CD14-positive monocyte (primary cell): ENCODE results near the gene EIF4ENIF1. TPM values are rescaled to one million over a fixed set of nuclear protein-coding genes. Genes with fewer than 3 reads are reported as not detected.
A peak's percentile ranks its signal among the peaks of the same experiment; 100 is the strongest.

Source experiments
- DNase-seq, 3 donors: peaks; one replicate each; pipeline ENCODE4 v3.0.0-alpha.2; 2011 to 2022
- H2AFZ ChIP-seq: 2 replicates; pipeline ENCODE4 v1.6.0; 2012; ENCODE audit warnings: mild to moderate bottlenecking, low read depth, low read length, inconsistent platforms; ENCODE audit not compliant: insufficient read depth, poor library complexity, severe bottlenecking
- H3K27ac ChIP-seq, 2 donors: 1 replicate in 1 of 2; 2 replicates in 1 of 2; pipeline ENCODE4 v1.5.1; 2012 to 2013; ENCODE audit warnings: low read length in 2 of 2, control low read depth in 1 of 2, inconsistent platforms in 1 of 2, low read depth in 1 of 2, mild to moderate bottlenecking in 1 of 2
- H3K27me3 ChIP-seq, 2 donors: one replicate each; pipeline versions ENCODE4 v1.6.0 to v1.6.1; 2011 to 2013; ENCODE audit warnings: low read length in 2 of 2; ENCODE audit not compliant: control insufficient read depth in 2 of 2, insufficient read depth in 2 of 2
- H3K36me3 ChIP-seq, 2 donors: replicated peaks in 1 of 2; 1 replicate in 1 of 2; 2 replicates in 1 of 2; pipeline versions ENCODE4 v1.5.1 to v1.6.1; 2012 to 2013; ENCODE audit warnings: low read length in 2 of 2, control low read depth in 1 of 2, inconsistent platforms in 1 of 2, mild to moderate bottlenecking in 1 of 2; ENCODE audit not compliant: insufficient read depth in 2 of 2, control insufficient read depth in 1 of 2
- H3K4me1 ChIP-seq, 2 donors: 1 replicate in 1 of 2; 2 replicates in 1 of 2; pipeline versions ENCODE4 v1.5.1 to v1.6.1; 2012 to 2013; ENCODE audit warnings: low read length in 2 of 2, control low read depth in 1 of 2, inconsistent platforms in 1 of 2, mild to moderate bottlenecking in 1 of 2, moderate library complexity in 1 of 2; ENCODE audit not compliant: insufficient read depth in 2 of 2, control insufficient read depth in 1 of 2
- H3K4me2 ChIP-seq: replicated peaks from 2 replicates; pipeline ENCODE3; 2012; ENCODE audit warnings: low read length, moderate library complexity, mild to moderate bottlenecking; ENCODE audit not compliant: poor library complexity, severe bottlenecking; ENCODE audit errors: extremely low read depth
- H3K4me3 ChIP-seq, 3 experiments: fragments of 200-600 bp in 1 of 3; sonication (generic) in 1 of 3; replicated peaks in 1 of 3; 1 replicate in 2 of 3; 2 replicates in 1 of 3; pipeline ENCODE4 v1.5.1; 2011 to 2013; ENCODE audit warnings: low read length in 3 of 3, mild to moderate bottlenecking in 3 of 3, control low read depth in 2 of 3, low read depth in 2 of 3, inconsistent platforms in 1 of 3, moderate library complexity in 1 of 3
- H3K79me2 ChIP-seq: 2 replicates; pipeline ENCODE4 v1.6.0; 2012; ENCODE audit warnings: mild to moderate bottlenecking, control low read depth, inconsistent platforms, low read length, moderate library complexity; ENCODE audit not compliant: insufficient read depth
- H3K9ac ChIP-seq: 2 replicates; pipeline ENCODE4 v1.6.0; 2017; ENCODE audit warnings: low read length, mild to moderate bottlenecking; ENCODE audit not compliant: insufficient read depth, poor library complexity, severe bottlenecking
- H3K9me3 ChIP-seq, 2 donors: replicated peaks in 1 of 2; 1 replicate in 1 of 2; 2 replicates in 1 of 2; pipeline versions ENCODE4 v1.5.1 to v1.6.1; 2012 to 2013; ENCODE audit warnings: low read length in 2 of 2, control low read depth in 1 of 2; ENCODE audit not compliant: control insufficient read depth in 1 of 2, insufficient read depth in 1 of 2
- H4K20me1 ChIP-seq: 2 replicates; pipeline ENCODE4 v1.6.0; 2012; ENCODE audit warnings: mild to moderate bottlenecking, low read length, control low read depth, moderate library complexity; ENCODE audit not compliant: insufficient read depth
- H3K27ac Mint-ChIP-seq, 7 donors: one replicate each; pipeline ENCODE4 v1.8.0; 2020; ENCODE audit warnings: mild to moderate bottlenecking in 7 of 7, mixed read lengths in 7 of 7, moderate library complexity in 6 of 7, inconsistent platforms in 2 of 7
- H3K27me3 Mint-ChIP-seq, 3 donors: one replicate each; pipeline ENCODE4 v1.8.0; 2021 to 2022; ENCODE audit warnings: low read depth in 3 of 3, mild to moderate bottlenecking in 3 of 3, mixed read lengths in 3 of 3, moderate library complexity in 3 of 3, inconsistent platforms in 1 of 3
- H3K36me3 Mint-ChIP-seq, 2 donors: one replicate each; pipeline ENCODE4 v1.8.0; 2020; ENCODE audit warnings: mixed read lengths in 2 of 2, inconsistent platforms in 1 of 2, mild to moderate bottlenecking in 1 of 2
- H3K4me1 Mint-ChIP-seq: one replicate; pipeline ENCODE4 v1.8.0; 2020; ENCODE audit warnings: mild to moderate bottlenecking, mixed read lengths
- H3K4me3 Mint-ChIP-seq, 2 donors: one replicate each; pipeline ENCODE4 v1.8.0; 2020; ENCODE audit warnings: mild to moderate bottlenecking in 2 of 2, mixed read lengths in 2 of 2, moderate library complexity in 1 of 2
- H3K9me3 Mint-ChIP-seq, 7 donors: one replicate each; pipeline ENCODE4 v1.8.0; 2020 to 2022; ENCODE audit warnings: mixed read lengths in 7 of 7, mild to moderate bottlenecking in 6 of 7, moderate library complexity in 6 of 7, inconsistent platforms in 2 of 7
- WGBS: methylation state at CpG from one replicate; pipeline ENCODE4 v1.1.5; 2013; ENCODE audit warnings: missing lambda C conversion rate; ENCODE audit not compliant: insufficient coverage; 5-methylcytosine and 5-hydroxymethylcytosine counted together
- intact Hi-C, 2 donors: fragments of 100-400 bp; cut with micrococcal nuclease; formaldehyde crosslinking; loops; one replicate each; pipeline versions ENCODE4 v1.15.0 to v1.15.1; 2023
- polyA plus RNA-seq, 3 donors: library from polyadenylated mRNA; depleted of rRNA in 1 of 3; unstranded in 2 of 3; stranded (reverse) in 1 of 3; fragments of 300-500 nt in 2 of 3; fragments of >200 nt in 1 of 3; fragmentation: Illumina TruSeq in 2 of 3; gene quantifications; 1 replicate in 2 of 3; 2 replicates in 1 of 3; pipeline ENCODE4 v1.2.3, GENCODE V29; 2012 to 2021
- TF ChIP-seq, protein P1 (sequence below): fragments of 200-600 bp; IDR thresholded peaks from one replicate; pipeline ENCODE4 v1.8.0; 2022; ENCODE audit warnings: antibody characterized with exemption, mild to moderate bottlenecking

EIF4ENIF1 gene
- polyA plus RNA-seq, 3 donors = 2.5 to 17.0 (median 11.5) TPM

DNA sequence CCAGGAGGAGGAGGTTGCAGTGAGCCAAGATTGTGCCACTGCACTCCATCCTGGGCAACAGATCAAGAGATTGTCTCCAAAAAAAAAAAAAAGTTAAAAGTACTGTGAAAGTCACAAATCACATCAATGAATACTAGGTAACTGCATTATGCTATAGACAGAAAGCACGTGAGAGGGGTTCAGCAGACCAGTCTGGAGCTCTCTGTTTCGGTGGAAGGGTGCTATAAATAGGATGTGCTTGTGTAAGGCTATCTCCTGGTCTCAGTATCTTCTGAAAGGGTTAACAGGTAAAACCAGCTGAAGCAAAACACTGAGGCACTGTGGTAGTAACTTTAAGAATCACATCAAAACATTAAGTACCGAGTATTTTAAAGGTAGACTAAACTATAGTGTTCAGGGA, 43.4 kb downstream of the EIF4ENIF1 start:
- peaks cover 72 to 93% of the 10 kb centered on the region in 2 donors for H3K36me3 Mint-ChIP-seq
- no CpG with 5 or more reads among the region's 3 CpGs for WGBS
- H3K9me3 ChIP-seq = no peaks in the 10 kb centered on the region
- H3K27ac ChIP-seq = no peak overlapping the region
- H3K79me2 ChIP-seq = no peaks in the 10 kb centered on the region
- H4K20me1 ChIP-seq = no peaks in the 10 kb centered on the region
- intact Hi-C loops = no loop called here
- peaks cover 4% of the 10 kb centered on the region for H3K4me1 Mint-ChIP-seq
- no peak for DNase-seq
- H3K27me3 Mint-ChIP-seq = peaks cover 0 to 1% (median 0%) of the 10 kb centered on the region in 3 donors
- no peaks in the 10 kb centered on the region for H3K9me3 Mint-ChIP-seq
- no peak overlapping the region for H2AFZ ChIP-seq
- TF ChIP-seq, protein P1, sequence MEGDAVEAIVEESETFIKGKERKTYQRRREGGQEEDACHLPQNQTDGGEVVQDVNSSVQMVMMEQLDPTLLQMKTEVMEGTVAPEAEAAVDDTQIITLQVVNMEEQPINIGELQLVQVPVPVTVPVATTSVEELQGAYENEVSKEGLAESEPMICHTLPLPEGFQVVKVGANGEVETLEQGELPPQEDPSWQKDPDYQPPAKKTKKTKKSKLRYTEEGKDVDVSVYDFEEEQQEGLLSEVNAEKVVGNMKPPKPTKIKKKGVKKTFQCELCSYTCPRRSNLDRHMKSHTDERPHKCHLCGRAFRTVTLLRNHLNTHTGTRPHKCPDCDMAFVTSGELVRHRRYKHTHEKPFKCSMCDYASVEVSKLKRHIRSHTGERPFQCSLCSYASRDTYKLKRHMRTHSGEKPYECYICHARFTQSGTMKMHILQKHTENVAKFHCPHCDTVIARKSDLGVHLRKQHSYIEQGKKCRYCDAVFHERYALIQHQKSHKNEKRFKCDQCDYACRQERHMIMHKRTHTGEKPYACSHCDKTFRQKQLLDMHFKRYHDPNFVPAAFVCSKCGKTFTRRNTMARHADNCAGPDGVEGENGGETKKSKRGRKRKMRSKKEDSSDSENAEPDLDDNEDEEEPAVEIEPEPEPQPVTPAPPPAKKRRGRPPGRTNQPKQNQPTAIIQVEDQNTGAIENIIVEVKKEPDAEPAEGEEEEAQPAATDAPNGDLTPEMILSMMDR = no peak
- H3K36me3 ChIP-seq = peaks cover 59 to 96% of the 10 kb centered on the region in 2 donors
- no peak overlapping the region for H3K4me3 ChIP-seq
- no peak overlapping the region for H3K9ac ChIP-seq
- no peak overlapping the region for H3K27ac Mint-ChIP-seq
- no peaks in the 10 kb centered on the region for H3K4me1 ChIP-seq
- H3K4me2 ChIP-seq = no peak overlapping the region
- H3K4me3 Mint-ChIP-seq = no peak overlapping the region
- no peaks in the 10 kb centered on the region for H3K27me3 ChIP-seq

DNA sequence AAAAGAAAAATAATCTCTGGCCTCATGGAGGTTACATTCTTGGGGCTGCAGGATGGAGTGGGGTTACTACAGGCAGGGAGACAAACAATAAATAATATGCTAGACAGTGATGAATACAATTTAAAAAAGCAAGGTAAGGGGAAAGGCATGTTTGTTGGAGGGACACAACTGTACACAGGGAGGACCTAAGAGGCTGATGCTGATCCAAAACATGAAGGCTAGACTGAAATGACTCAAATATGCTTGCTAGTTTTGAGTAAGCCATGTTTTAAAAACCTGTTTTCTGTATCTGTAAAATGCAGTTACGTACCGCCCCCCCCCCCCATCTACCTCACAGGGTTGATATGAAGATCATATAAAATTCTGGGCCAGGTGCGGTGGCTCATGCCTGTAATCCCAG, 44.0 kb downstream of the EIF4ENIF1 start:
- no peaks in the 10 kb centered on the region for H3K4me1 ChIP-seq

More for the DNA sequence above, 44.0 kb downstream of the EIF4ENIF1 start:
- intact Hi-C loops = no loop called here
- Histone ChIP-seq H3K36me3 (peaks cover 65 to 98% of the 10 kb centered on the region in 2 donors), H3K9me3 (no peaks in the 10 kb centered on the region), H3K9ac (no peak overlapping the region), H3K27me3 (no peaks in the 10 kb centered on the region), H3K4me2 (no peak overlapping the region), H3K79me2 (no peaks in the 10 kb centered on the region), H3K4me3 (no peak overlapping the region), H4K20me1 (no peaks in the 10 kb centered on the region), H3K27ac (no peak overlapping the region), H2AFZ (no peak overlapping the region)
- no peak for DNase-seq
- Mint-ChIP-seq H3K4me1 (peaks cover 4% of the 10 kb centered on the region), H3K27ac (peak overlapping the region in 1 of 7 donors; percentile 37), H3K36me3 (peaks cover 77 to 94% of the 10 kb centered on the region in 2 donors), H3K27me3 (peaks cover 0 to 1% (median 0%) of the 10 kb centered on the region in 3 donors), H3K9me3 (no peaks in the 10 kb centered on the region), H3K4me3 (no peak overlapping the region)
- TF ChIP-seq, protein P1 = no peak
- WGBS = 100% methylated on average over 1 of the region's 3 CpGs
